Liver (tissue), 9 donors: ENCODE results near the gene PRKCH. TPM values are rescaled to one million over a fixed set of nuclear protein-coding genes. Genes with fewer than 3 reads are reported as not detected.
A peak's percentile ranks its signal among the peaks of the same experiment; 100 is the strongest.

Experiments used
- DNase-seq: peaks from one replicate; pipeline ENCODE4 v3.0.0-alpha.2; 2017; ENCODE audit warnings: low spot score
- H3K27ac ChIP-seq, 2 donors: one replicate each; pipeline ENCODE4 v1.7.0; 2013; ENCODE audit warnings: inconsistent platforms in 2 of 2, low read length in 2 of 2, control low read depth in 1 of 2, low read depth in 1 of 2, mild to moderate bottlenecking in 1 of 2
- H3K27me3 ChIP-seq, 4 donors: one replicate each; pipeline versions ENCODE4 v1.6.1 to v1.7.0; 2013; ENCODE audit warnings: low read length in 3 of 4, inconsistent platforms in 1 of 4, mild to moderate bottlenecking in 1 of 4, moderate library complexity in 1 of 4; ENCODE audit not compliant: control insufficient read depth in 4 of 4, insufficient read depth in 4 of 4
- H3K36me3 ChIP-seq, 4 donors: one replicate each; pipeline versions ENCODE4 v1.6.1 to v1.7.0; 2013; ENCODE audit warnings: low read length in 3 of 4, mild to moderate bottlenecking in 3 of 4, low read depth in 1 of 4, moderate library complexity in 1 of 4; ENCODE audit not compliant: control insufficient read depth in 4 of 4, insufficient read depth in 3 of 4
- H3K4me1 ChIP-seq, 4 donors: one replicate each; pipeline versions ENCODE4 v1.6.1 to v1.7.0; 2013; ENCODE audit warnings: low read length in 3 of 4, mild to moderate bottlenecking in 3 of 4, moderate library complexity in 1 of 4; ENCODE audit not compliant: control insufficient read depth in 4 of 4, insufficient read depth in 4 of 4
- H3K4me3 ChIP-seq, 3 donors: one replicate each; pipeline versions ENCODE4 v1.6.1 to v1.7.0; 2013; ENCODE audit warnings: low read length in 3 of 3, control low read depth in 1 of 3, low read depth in 1 of 3, mild to moderate bottlenecking in 1 of 3
- H3K9ac ChIP-seq, 2 donors: one replicate each; pipeline ENCODE4 v1.7.0; 2013; ENCODE audit warnings: low read length in 2 of 2, mild to moderate bottlenecking in 2 of 2, moderate library complexity in 2 of 2, control low read depth in 1 of 2, low read depth in 1 of 2
- H3K9me3 ChIP-seq, 4 donors: one replicate each; pipeline versions ENCODE4 v1.6.1 to v1.7.0; 2013; ENCODE audit warnings: low read length in 3 of 4; ENCODE audit not compliant: control insufficient read depth in 4 of 4
- FOXA1 ChIP-seq: IDR thresholded peaks from 2 replicates; pipeline ENCODE4 v1.6.1; 2016; ENCODE audit warnings: antibody characterized with exemption
- GABPA ChIP-seq, 2 donors: IDR thresholded peaks in 1 of 2; conservative IDR thresholded peaks in 1 of 2; 2 replicates each; pipeline ENCODE4 v1.6.1; 2016; ENCODE audit warnings: antibody characterized with exemption in 2 of 2, mild to moderate bottlenecking in 1 of 2, moderate library complexity in 1 of 2
- HNF4G ChIP-seq: IDR thresholded peaks from 2 replicates; pipeline ENCODE4 v1.6.1; 2016; ENCODE audit warnings: antibody characterized with exemption
- NR2F2 ChIP-seq: IDR thresholded peaks from 2 replicates; pipeline ENCODE4 v1.6.1; 2016; ENCODE audit warnings: antibody characterized with exemption
- RAD21 ChIP-seq, 2 donors: IDR thresholded peaks; 2 replicates each; pipeline ENCODE4 v1.6.1; 2016; ENCODE audit warnings: antibody characterized with exemption in 2 of 2, mild to moderate bottlenecking in 2 of 2
- TAF1 ChIP-seq: conservative IDR thresholded peaks from 2 replicates; pipeline ENCODE4 v1.6.1; 2016; ENCODE audit warnings: antibody characterized with exemption, mild to moderate bottlenecking
- YY1 ChIP-seq: IDR thresholded peaks from 2 replicates; pipeline ENCODE4 v1.6.1; 2016; ENCODE audit warnings: antibody characterized with exemption, mild to moderate bottlenecking
- WGBS: extraction: QIAGEN DNeasy Blood & Tissue Kit; methylation state at CpG from one replicate; pipeline ENCODE4 v1.1.7; 2013; 5-methylcytosine and 5-hydroxymethylcytosine counted together
- polyA plus RNA-seq, 2 donors: library from polyadenylated mRNA; stranded (reverse) in 1 of 2; unstranded in 1 of 2; fragments of 200-250 nt in 1 of 2; fragments of >200 nt in 1 of 2; fragmentation: Nextera tagmentation in 1 of 2; extraction: Ambion mirVana in 1 of 2; gene quantifications; one replicate each; pipeline versions ENCODE4 v1.2.1 to v1.2.3, GENCODE V29; 2013 to 2015
- total RNA-seq, 2 donors: library from RNA; depleted of rRNA; stranded (reverse); fragments of >200 nt; gene quantifications; one replicate each; pipeline ENCODE4 v1.2.3, GENCODE V29; 2014
- TF ChIP-seq, protein P1 (sequence below): IDR thresholded peaks from 2 replicates; pipeline ENCODE4 v1.6.1; 2016; ENCODE audit warnings: antibody characterized with exemption
- TF ChIP-seq, protein P2 (sequence below): fragments of 150-350 bp; IDR thresholded peaks from 2 replicates; pipeline ENCODE4 v1.5.1; 2017; ENCODE audit warnings: improper control_type of control experiment, low read depth, low read length; ENCODE audit not compliant: missing input control
- TF ChIP-seq, protein P3 (sequence below): IDR thresholded peaks from 2 replicates; pipeline ENCODE4 v1.6.1; 2016; ENCODE audit warnings: antibody characterized with exemption
- TF ChIP-seq, protein P4 (sequence below): IDR thresholded peaks from 2 replicates; pipeline ENCODE4 v1.6.1; 2016; ENCODE audit warnings: antibody characterized with exemption, mild to moderate bottlenecking
- donor health status: healthy.
- donor health status: healthy.
- donor health status: healthy.
- donor health status: healthy.
- donor health status: healthy.

Gene PRKCH
- total and polyA plus RNA-seq, 4 donors = 3.9 to 13.7 (median 7.0) TPM

DNA sequence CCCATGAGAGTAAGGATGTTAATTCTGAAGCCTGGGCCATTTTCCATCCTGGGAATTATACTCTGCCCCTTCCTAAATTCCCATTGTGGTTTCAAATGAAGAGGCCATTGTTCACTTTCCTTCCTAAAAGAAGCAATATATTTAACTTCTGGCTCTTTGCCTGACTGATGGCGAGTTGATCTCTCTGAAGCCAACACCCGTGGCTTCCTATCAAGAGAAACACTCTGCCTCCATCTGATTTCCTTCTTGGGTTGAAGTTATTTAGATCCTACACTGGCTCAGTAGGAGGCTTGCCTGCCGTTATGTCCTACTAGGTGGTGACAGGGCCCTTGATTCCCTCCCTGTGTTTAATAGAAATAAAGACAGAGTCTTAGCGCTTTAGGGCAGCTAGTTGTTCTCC, 97.4 kb downstream of the PRKCH start:
- H3K9ac ChIP-seq = no peak overlapping the region
- no peak for DNase-seq

DNA sequence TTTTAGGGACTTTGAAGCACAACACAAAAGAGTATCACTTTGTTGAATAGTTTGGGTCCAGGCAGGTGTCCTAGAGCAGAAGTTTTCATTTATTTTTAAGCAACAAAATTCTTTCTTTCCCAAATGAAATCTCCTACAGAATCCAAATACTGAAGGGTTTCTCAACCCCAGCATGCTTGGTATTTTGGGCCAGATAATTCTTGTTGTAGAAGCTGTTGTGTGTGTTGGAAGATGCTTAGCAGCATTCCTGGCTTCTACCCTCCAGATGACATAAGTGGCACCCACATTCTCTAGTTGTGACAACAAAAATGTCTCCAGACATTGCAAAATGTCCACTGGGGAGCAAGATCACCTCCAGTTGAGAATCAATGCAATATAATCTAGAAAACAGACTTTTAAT, 97.8 kb downstream of the PRKCH start:
- DNase-seq = no peak
- Histone ChIP-seq H3K27me3 (no peaks in the 10 kb centered on the region), H3K4me1 (no peaks in the 10 kb centered on the region), H3K9ac (no peak overlapping the region), H3K27ac (no peak overlapping the region), H3K9me3 (no peaks in the 10 kb centered on the region), H3K4me3 (no peak overlapping the region), H3K36me3 (peaks cover 0 to 2% (median 0%) of the 10 kb centered on the region in 4 donors)
- TF ChIP-seq HNF4G = no peak
- TF ChIP-seq, protein P1, sequence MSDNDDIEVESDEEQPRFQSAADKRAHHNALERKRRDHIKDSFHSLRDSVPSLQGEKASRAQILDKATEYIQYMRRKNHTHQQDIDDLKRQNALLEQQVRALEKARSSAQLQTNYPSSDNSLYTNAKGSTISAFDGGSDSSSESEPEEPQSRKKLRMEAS = no peak
- TF ChIP-seq NR2F2 = no peak

More for the DNA sequence above, 97.4 kb downstream of the PRKCH start:
- TF ChIP-seq GABPA (IDR thresholded peaks at IDR 0.05 in 1 of 2, conservative IDR thresholded peaks at IDR 0.05 in 1 of 2) (no peak), HNF4G (no peak), YY1 (no peak), NR2F2 (peak; percentile 39), RAD21 (IDR thresholded peaks at IDR 0.05) (peak in 1 of 2 donors; percentile 6)
- TF ChIP-seq, protein P1 = no peak
- TF ChIP-seq, protein P2, sequence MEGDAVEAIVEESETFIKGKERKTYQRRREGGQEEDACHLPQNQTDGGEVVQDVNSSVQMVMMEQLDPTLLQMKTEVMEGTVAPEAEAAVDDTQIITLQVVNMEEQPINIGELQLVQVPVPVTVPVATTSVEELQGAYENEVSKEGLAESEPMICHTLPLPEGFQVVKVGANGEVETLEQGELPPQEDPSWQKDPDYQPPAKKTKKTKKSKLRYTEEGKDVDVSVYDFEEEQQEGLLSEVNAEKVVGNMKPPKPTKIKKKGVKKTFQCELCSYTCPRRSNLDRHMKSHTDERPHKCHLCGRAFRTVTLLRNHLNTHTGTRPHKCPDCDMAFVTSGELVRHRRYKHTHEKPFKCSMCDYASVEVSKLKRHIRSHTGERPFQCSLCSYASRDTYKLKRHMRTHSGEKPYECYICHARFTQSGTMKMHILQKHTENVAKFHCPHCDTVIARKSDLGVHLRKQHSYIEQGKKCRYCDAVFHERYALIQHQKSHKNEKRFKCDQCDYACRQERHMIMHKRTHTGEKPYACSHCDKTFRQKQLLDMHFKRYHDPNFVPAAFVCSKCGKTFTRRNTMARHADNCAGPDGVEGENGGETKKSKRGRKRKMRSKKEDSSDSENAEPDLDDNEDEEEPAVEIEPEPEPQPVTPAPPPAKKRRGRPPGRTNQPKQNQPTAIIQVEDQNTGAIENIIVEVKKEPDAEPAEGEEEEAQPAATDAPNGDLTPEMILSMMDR = no peak
- Histone ChIP-seq H3K4me3 (no peak overlapping the region), H3K9me3 (no peaks in the 10 kb centered on the region), H3K36me3 (peaks cover 0 to 2% (median 0%) of the 10 kb centered on the region in 4 donors), H3K4me1 (no peaks in the 10 kb centered on the region), H3K27ac (no peak overlapping the region), H3K27me3 (no peaks in the 10 kb centered on the region)
- 72% methylated on average over 4 of the region's 4 CpGs for WGBS

DNA sequence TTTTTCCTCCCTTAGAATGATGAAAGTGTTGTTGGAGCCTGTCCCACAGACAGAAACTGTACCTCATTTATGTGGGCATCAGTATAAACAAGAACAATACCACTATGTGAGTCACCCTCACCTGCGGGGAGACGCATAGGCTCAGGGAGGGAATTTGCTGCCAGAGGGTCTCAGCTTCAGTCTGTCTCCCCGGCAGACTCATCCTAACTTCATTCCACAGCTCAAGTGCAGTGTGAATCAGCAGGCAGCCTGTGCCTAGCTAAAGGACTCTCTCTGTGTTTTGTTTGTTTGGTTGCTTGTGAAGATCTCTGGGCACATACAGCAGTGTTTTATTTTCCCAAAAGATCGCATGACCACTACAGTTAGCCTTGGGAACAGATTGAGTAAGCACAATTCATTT, 98.9 kb downstream of the PRKCH start:
- DNase-seq = no peak
- Histone ChIP-seq H3K36me3 (peaks cover 0 to 2% (median 0%) of the 10 kb centered on the region in 4 donors), H3K27ac (no peak overlapping the region), H3K27me3 (no peaks in the 10 kb centered on the region), H3K4me3 (no peak overlapping the region), H3K4me1 (no peaks in the 10 kb centered on the region), H3K9me3 (no peaks in the 10 kb centered on the region), H3K9ac (no peak overlapping the region)
- TF ChIP-seq RAD21 (IDR thresholded peaks at IDR 0.05) = no peak
- 84% methylated on average over 4 of the region's 4 CpGs for WGBS

DNA sequence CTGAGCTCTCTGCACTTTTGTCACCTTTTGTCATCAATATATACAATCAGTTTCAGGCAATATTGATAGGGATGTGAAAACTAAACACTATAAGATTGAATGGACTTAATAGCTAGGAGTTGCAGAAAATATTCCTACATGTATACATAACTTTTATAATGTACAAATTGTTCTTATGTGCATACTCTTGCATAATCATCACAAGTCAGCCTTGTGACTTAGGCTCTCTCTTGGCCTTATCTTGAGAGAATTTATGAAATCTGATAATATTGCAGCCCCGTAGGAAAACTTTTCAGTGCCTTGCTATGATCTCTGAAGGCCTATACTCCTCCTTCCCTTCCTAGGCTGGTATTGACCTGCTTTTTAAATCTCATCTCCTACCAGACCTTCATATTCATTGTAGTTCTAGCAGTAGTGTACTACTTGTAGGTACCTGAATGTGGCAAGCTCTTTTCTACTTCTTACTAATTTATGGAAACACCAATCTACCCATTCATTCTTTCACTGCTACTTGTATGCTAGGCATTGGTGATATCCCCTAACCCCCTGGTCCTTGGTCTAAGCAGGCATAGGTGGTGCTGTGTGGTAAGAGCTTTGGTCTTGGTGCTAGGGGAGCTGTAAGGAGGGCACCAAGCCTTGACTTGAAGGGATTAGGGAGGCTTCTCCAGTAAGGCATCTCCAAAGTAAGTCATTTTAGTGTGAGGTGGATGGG, 100.0 kb downstream of the PRKCH start:
- Histone ChIP-seq H3K9ac (no peak overlapping the region), H3K4me1 (no peaks in the 10 kb centered on the region), H3K36me3 (peaks cover 0 to 2% (median 0%) of the 10 kb centered on the region in 4 donors), H3K27me3 (no peaks in the 10 kb centered on the region), H3K9me3 (no peaks in the 10 kb centered on the region), H3K27ac (no peak overlapping the region), H3K4me3 (no peak overlapping the region)
- WGBS = 83% methylated on average over 1 of the region's 1 CpG
- no peak for DNase-seq
- TF ChIP-seq, protein P2 = no peak
- TF ChIP-seq, protein P3, sequence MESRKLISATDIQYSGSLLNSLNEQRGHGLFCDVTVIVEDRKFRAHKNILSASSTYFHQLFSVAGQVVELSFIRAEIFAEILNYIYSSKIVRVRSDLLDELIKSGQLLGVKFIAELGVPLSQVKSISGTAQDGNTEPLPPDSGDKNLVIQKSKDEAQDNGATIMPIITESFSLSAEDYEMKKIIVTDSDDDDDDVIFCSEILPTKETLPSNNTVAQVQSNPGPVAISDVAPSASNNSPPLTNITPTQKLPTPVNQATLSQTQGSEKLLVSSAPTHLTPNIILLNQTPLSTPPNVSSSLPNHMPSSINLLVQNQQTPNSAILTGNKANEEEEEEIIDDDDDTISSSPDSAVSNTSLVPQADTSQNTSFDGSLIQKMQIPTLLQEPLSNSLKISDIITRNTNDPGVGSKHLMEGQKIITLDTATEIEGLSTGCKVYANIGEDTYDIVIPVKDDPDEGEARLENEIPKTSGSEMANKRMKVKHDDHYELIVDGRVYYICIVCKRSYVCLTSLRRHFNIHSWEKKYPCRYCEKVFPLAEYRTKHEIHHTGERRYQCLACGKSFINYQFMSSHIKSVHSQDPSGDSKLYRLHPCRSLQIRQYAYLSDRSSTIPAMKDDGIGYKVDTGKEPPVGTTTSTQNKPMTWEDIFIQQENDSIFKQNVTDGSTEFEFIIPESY = no peak
- TF ChIP-seq, protein P4, sequence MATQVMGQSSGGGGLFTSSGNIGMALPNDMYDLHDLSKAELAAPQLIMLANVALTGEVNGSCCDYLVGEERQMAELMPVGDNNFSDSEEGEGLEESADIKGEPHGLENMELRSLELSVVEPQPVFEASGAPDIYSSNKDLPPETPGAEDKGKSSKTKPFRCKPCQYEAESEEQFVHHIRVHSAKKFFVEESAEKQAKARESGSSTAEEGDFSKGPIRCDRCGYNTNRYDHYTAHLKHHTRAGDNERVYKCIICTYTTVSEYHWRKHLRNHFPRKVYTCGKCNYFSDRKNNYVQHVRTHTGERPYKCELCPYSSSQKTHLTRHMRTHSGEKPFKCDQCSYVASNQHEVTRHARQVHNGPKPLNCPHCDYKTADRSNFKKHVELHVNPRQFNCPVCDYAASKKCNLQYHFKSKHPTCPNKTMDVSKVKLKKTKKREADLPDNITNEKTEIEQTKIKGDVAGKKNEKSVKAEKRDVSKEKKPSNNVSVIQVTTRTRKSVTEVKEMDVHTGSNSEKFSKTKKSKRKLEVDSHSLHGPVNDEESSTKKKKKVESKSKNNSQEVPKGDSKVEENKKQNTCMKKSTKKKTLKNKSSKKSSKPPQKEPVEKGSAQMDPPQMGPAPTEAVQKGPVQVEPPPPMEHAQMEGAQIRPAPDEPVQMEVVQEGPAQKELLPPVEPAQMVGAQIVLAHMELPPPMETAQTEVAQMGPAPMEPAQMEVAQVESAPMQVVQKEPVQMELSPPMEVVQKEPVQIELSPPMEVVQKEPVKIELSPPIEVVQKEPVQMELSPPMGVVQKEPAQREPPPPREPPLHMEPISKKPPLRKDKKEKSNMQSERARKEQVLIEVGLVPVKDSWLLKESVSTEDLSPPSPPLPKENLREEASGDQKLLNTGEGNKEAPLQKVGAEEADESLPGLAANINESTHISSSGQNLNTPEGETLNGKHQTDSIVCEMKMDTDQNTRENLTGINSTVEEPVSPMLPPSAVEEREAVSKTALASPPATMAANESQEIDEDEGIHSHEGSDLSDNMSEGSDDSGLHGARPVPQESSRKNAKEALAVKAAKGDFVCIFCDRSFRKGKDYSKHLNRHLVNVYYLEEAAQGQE = no peak
- TF ChIP-seq FOXA1 (no peak), TAF1 (no peak)
